ENCODE results near the gene KLRG1. TPM values are rescaled to one million over a fixed set of nuclear protein-coding genes. Genes with fewer than 3 reads are reported as not detected.

The KLRG1 gene
- total RNA-seq, 2 donors from 2014 or later, result 0.36 to 4.5 TPM

DNA sequence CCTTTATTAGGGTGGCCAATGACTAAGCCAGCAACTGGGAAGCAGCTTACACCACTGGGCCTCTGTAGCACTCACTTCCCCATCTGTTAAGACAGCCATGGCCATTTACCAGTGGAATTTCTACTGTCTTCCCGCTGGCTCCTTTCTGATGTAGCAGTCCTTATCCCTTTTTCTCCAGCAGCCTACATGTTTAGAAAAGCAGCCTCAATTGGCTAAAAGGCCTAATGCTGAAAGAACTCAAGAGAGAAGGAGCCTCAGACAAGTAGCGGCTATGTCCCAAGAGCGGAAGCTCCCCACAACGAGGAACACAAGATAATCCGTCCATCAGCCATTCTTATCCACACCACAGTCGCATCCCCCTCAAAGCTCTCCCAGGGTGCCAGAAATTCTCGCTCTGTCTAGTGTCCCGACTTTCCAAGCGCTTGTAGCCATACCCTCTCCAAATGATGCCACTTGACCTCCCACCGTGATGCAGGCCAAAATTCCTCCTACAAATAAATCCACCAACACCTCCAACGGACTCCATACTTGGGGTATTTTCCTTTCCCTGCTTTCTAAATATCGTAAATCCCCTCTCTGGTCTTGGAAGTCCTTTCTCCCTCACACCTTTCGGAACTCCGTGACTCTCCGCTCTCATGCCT is 40.5 kb upstream of the KLRG1 start:
- no peaks in the 10 kb centered on the region for H3K9me3 ChIP-seq
- peaks cover 4% of the 10 kb centered on the region for H3K4me1 ChIP-seq (replicated peaks)
- H3K36me3 ChIP-seq, result no peaks in the 10 kb centered on the region
- H3K27me3 ChIP-seq (replicated peaks; ENCODE audit: insufficient read depth), result no peaks in the 10 kb centered on the region
- DNase-seq (ENCODE audit: low spot score), result no peak
- H3K4me3 ChIP-seq, result peak overlapping the region; percentile 65 to 70
- intact Hi-C loops (cut with DNase I), result no loop called here
- peak overlapping the region; percentile 90 to 97 for H3K27ac ChIP-seq
- TF ChIP-seq CTCF (IDR thresholded peaks at IDR 0.05) (no peak), POLR2A (IDR thresholded peaks at IDR 0.05) (no peak), POLR2AphosphoS5 (IDR thresholded peaks at IDR 0.05) (no peak)
- WGBS, result 3% methylated on average over 15 of the region's 15 CpGs

DNA sequence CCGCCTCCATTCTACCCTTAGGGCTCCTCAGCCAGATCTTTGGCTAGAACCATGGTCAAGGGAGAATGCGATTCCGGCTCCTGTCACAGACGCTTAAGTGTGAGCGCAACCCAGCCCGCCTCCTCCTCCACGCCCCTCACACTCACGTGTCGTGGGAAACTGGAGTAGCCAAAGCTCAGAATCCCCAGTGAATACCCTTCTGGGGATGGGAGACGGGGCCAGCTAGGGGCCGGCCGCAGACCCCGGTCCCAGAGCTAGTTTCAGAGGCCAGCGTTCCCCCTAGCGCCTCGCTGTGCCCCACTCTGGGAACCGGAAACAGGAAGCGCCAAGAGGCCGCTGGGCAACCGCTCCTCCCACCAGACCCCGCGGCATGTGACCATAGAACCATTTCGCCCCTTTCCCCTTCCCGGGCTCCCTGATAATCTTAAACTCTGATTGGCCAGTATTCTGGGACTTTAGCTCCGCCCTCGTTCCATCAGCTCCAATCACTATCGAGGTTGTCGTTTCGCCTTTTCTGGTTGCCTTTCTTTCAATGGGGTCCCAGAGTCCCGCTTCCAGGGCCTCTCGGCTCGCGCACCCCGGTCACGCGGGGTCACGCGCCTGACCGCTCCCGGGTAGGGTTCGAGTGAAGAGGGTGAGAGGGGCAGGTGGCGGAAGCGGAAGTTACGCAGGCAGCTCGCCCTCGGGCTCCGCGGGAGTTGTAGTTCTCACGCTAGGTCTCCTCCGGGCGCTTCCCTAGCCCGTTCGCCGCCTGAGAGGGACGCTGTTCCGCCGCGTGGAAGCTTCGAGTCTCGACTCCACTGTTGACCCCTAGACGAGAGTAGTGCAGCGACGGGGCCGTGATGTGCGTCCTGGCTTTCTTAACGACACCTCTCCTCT is 39.8 kb upstream of the KLRG1 start, which contains the start of gene M6PR:
M6PR (minus strand) TSS at position 304 of the 879 bp plus-strand sequence. CDS start 3,241 bp downstream, outside the sequence.
- H3K27ac ChIP-seq, result peak within 1 kb of the TSS; percentile 90 to 97
- peak; percentile 92 for DNase-seq (ENCODE audit: low spot score)
- H3K4me3 ChIP-seq, result peak within 1 kb of the TSS; percentile 65 to 70
- TF ChIP-seq CTCF (IDR thresholded peaks at IDR 0.05), result peak; percentile 27 to 75 (median 56)
- TF ChIP-seq POLR2A (IDR thresholded peaks at IDR 0.05), result peak; percentile 78
- peak; percentile 88 for TF ChIP-seq POLR2AphosphoS5 (IDR thresholded peaks at IDR 0.05)
- WGBS, result 0% methylated on average over 65 of the region's 66 CpGs
- H3K36me3 ChIP-seq, result no peaks in the 10 kb centered on the region
- H3K4me1 ChIP-seq (replicated peaks), result peaks cover 4% of the 10 kb centered on the region
- H3K27me3 ChIP-seq (replicated peaks; ENCODE audit: insufficient read depth), result no peaks in the 10 kb centered on the region
- intact Hi-C loops (cut with DNase I), result loop anchor here (5.0 to 10.0 kb wide), 2 partner anchors 42 to 85 kb away; no protein-coding TSS in a partner anchor
- no peaks in the 10 kb centered on the region for H3K9me3 ChIP-seq

- TF ChIP-seq POLR2A (IDR thresholded peaks at IDR 0.05) (no peak), POLR2AphosphoS5 (IDR thresholded peaks at IDR 0.05) (no peak), CTCF (IDR thresholded peaks at IDR 0.05) (no peak)
- Histone ChIP-seq H3K9me3 (no peaks in the 10 kb centered on the region), H3K36me3 (no peaks in the 10 kb centered on the region), H3K4me1 (replicated peaks) (peaks cover 4% of the 10 kb centered on the region), H3K4me3 (peak overlapping the region; percentile 65 to 70), H3K27me3 (replicated peaks; ENCODE audit: insufficient read depth) (no peaks in the 10 kb centered on the region), H3K27ac (peak overlapping the region; percentile 90 to 97)
- WGBS, result 2% methylated on average over 7 of the region's 7 CpGs
- intact Hi-C loops (cut with DNase I), result loop anchor here (5.0 to 10.0 kb wide), 2 partner anchors 43 to 85 kb away; no protein-coding TSS in a partner anchor
- no peak for DNase-seq (ENCODE audit: low spot score)
Observed at GRCh38 chr12:8950221-8950527, 39.2 kb upstream of the KLRG1 start.

DNA sequence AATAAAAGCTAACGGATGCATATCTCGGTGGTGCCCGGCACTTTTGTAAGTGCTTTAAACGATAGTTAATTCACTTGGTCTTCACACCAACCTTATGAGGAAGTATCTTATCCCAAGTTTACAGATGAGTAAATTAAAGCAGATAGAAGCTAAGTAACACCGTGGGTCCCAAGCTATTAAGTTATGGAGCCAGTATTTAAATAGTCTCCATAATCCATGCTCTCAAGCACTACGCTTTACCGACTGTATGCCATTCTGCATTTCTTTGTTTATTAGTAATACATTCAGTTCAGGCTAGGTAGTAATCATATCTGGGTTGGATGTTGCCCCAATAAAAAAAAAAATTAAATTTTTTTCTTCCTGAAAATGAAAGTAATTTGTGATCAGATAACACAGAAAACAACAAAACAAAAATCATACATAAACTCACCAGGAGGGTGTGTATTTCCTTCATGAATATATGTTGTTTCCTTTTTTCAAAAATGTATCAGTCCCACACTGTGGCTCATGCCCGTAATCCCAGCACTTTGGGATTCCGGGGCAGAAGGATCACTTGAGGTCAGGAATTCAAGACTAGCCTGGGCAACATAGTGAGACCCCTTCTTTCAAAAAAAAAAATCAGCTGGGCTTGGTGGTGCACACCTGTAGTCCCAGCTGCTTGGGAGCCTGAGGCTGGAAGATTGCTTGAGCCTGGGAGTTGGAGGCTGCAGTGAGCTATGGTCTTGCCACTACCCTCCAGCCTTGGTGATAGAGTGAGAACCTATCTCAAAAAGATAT is 38.5 kb upstream of the KLRG1 start:
- H3K9me3 ChIP-seq, result no peaks in the 10 kb centered on the region
- WGBS, result 20% methylated on average over 9 of the region's 9 CpGs
- intact Hi-C loops (cut with DNase I), result loop anchor here (5.0 to 10.0 kb wide), 2 partner anchors 44 to 84 kb away; no protein-coding TSS in a partner anchor
- no peaks in the 10 kb centered on the region for H3K36me3 ChIP-seq
- H3K27ac ChIP-seq, result peak overlapping the region; percentile 90 to 97
- peaks cover 4% of the 10 kb centered on the region for H3K4me1 ChIP-seq (replicated peaks)
- peak overlapping the region; percentile 65 to 70 for H3K4me3 ChIP-seq
- H3K27me3 ChIP-seq (replicated peaks; ENCODE audit: insufficient read depth), result no peaks in the 10 kb centered on the region
- no peak for TF ChIP-seq POLR2A (IDR thresholded peaks at IDR 0.05)
- no peak for TF ChIP-seq POLR2AphosphoS5 (IDR thresholded peaks at IDR 0.05)
- no peak for TF ChIP-seq CTCF (IDR thresholded peaks at IDR 0.05)
- DNase-seq (ENCODE audit: low spot score), result no peak
